Renal cortex interstitium (tissue), 11 donors: ENCODE measurements around the gene TDRD9. TPM values are rescaled to one million over a fixed set of nuclear protein-coding genes. Genes with fewer than 3 reads are reported as not detected.

ENCODE experiments used
- DNase-seq, 11 donors: peaks; one replicate each; pipeline ENCODE4 v3.0.0-alpha.2; 2013; ENCODE audit warnings: low read depth in 9 of 11, low spot score in 4 of 11; ENCODE audit errors: extremely low read depth in 1 of 11
- polyA plus RNA-seq, 3 donors: library from polyadenylated mRNA; unstranded; fragments of 120-200 nt; gene quantifications; one replicate each; pipeline ENCODE4 v1.2.1, GENCODE V29; 2013; ENCODE audit not compliant: insufficient read length in 3 of 3

TDRD9 gene
- polyA plus RNA-seq, 3 donors, result 1.9 to 7.3 (median 3.8) TPM

DNA sequence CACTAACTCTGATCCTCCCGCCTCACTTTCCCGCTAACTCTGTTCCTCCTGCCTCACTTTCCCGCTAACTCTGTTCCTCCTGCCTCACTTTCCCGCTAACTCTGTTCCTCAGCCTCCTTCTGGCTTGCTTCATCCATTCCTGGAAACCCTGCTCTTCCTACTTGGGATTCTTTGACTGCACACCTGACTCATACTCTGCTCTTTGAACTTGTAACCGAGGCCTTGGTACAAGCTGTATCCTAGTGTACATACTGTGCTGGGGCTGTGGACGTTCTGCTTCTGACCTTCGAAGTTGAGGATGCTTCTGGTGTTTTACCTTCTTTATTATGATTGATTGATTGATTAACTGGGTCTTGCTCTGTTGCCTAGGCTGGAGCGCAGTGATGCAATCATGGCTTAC lies 77.2 kb downstream of the TDRD9 start:
- DNase-seq, result no peak

DNA sequence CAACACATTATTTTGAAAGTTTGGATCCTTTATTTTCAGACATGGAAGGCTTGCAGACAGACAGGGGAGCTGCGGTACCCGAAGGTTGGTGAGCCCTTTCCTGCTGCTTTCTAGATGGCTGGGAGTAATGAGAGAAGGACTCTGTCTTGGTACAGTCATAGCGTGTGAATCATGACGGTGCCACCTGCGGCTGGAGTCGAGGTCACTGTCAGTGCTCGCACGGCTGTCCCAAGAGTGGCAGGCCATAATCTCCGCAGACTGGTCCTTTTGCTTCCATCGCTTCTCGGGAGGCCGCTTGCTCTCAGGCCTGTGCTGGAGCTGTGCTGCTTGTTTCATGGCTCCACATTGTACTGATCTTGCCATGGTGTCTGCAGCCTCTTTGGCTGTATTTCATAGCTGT lies 78.9 kb downstream of the TDRD9 start:
- no peak for DNase-seq

DNA sequence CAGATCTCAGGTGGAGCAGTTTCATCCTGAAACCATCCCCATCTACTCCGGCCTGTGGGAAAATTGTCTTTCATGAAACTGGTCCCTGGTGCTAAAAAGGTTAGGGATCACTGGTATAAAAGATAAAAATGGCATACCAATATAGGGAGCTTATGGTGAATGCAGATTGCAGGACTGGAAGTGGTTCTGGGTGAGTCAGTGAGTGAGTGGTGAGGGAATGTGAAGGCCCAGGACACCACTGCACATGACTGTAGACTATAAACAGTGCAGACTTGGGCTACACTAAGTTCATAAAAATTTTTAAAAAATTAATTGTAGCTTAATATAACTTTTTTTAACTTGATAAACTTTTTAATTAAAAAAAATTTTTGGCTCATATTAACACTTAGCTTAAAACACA lies 81.0 kb downstream of the TDRD9 start:
- DNase-seq, result no peak

DNA sequence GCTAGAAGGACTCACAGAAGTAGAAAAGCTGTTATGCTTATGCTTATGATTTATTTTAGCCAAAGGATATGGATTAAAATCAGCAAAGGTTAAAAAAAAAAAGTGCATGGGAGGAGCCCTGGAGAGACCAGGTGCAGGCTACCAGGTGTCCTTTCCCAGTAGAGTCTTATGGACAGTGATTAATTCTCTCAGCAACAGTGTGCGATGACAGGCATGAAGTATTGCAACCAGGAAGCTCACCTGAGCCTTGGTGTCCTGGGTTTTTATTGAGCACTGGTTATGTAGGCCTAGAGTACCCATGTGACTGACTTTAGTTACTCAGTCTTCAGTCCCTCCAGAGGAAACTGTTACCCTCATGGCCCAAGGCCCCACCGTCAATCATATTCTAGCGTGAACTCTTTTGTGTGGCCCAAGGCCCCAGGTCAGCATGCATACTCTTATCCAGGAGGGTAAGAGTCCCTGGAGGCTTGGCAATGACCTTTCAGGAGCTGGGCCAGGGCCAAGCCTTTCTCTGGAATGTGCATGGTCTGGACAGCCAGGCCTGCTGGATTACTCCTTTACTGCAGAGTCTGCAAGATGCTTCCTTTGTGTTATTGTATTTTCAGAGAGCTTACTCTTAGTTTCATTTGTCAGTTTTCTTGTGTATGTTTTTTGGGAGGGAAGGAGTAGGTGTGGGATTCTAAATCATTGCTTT lies 83.7 kb downstream of the TDRD9 start:
- DNase-seq, result no peak

DNA sequence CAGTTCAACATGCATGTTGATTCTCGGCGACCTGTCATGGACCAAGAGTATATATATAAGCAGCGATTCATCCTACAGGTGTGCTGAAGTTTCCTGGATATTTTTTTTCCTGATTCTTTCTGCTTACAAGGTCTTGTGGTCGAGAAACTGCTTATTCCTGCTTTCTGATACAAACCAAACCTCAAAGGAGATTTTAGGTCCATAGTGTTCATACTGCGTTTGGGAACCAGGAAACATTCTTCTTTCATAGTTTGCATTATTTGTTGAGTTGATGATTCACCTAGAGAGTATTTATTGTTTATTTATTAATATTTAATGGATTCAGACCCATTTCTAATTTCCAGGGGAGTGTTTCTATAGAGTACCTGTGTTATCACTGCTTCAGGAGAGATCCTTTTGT lies 86.5 kb downstream of the TDRD9 start:
- DNase-seq, result no peak

DNA sequence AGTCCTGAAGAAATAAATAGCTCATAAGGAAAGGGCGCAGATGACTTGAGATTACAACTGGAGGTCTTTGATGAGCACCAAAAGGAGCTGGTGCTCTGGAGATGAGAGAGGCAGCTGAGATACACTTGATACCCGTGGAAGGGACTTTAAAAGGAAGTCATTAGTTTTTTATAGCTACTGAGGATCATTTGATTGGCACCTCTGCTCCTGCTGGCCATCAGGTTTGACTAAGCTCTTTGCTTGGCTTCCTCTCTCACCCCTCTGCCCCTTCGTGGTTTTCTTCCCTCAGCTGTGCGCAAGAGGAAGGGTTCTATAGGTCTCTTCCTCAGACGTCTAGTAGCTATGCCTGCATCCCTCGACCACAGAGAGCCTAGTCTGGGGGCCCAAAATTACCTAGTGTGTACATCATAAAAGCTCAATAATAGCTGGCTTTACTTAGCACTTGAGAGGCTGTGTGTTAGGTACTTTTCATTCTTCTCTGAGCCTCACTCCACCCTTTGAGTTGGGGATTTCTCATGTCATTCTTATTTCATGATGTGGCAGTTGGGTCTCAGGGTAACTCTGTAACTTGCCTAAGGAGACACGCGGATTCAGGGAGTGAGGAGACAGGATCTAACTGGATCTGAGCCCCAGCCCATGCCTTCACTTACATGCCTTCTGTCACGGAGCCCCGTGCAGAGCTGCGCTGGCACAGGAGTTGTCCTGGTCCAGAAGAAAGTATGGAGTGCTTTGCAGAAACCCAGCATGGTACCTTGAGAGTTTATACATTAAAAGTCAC lies 88.8 kb downstream of the TDRD9 start:
- no peak for DNase-seq

DNA sequence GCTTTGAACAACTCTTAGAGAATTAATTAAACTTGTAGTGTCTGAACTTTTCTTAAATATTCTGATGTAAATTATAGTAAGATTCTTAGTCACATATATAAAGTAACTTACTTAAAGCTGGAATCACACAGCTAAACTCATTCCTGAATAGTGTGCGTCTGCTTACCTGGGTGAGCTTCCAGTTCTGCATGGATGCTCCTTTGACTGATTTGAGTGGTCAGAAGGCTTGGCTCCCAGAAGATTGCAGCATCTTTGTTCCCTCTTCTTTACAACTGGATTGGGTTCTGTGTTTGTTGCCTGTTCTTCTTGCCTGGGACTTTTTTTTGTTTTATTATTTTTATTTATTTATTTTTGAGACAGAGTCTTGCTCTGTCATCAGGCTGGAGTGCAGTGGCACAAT lies 90.8 kb downstream of the TDRD9 start:
- DNase-seq, result no peak

DNA sequence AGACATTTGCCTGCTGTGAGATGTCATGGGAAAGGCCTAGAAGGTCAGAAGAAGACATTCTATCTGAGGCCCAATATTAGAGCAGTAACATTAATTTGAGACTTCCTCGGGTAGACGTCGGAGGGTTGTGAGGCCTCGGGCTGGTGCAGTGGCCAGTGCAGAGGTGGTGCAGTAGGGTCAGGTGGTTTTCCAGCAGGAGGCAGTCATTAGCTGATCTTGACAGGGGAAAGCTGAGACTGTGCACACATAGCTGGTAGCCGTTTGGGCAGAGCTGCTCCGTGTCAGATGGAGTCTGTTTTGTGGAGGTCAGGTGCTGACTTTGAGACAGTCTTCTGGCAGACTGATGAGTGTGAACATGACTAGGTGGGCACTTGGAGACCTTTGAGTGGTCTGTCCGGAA lies 91.5 kb downstream of the TDRD9 start:
- DNase-seq, result no peak

DNA sequence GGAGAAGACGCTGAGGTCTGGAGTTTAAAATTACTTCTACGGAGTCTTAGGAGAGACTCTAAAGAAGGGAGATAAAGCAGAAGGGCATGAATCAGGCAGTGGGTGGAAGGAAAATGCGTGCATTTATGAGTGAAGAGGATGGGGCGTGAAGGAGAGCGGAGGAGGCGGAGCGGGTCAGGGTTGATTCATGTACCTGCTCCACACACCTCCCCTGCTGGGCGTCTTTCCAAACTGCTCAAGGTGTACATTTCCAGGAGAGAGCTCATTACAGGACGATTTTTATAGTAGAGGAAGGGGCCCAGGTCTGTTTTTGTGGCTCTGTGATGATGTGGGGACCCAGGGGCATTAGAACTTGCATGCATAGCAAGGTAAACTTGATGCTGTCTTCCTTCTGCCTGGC lies 92.2 kb downstream of the TDRD9 start:
- no peak for DNase-seq

DNA sequence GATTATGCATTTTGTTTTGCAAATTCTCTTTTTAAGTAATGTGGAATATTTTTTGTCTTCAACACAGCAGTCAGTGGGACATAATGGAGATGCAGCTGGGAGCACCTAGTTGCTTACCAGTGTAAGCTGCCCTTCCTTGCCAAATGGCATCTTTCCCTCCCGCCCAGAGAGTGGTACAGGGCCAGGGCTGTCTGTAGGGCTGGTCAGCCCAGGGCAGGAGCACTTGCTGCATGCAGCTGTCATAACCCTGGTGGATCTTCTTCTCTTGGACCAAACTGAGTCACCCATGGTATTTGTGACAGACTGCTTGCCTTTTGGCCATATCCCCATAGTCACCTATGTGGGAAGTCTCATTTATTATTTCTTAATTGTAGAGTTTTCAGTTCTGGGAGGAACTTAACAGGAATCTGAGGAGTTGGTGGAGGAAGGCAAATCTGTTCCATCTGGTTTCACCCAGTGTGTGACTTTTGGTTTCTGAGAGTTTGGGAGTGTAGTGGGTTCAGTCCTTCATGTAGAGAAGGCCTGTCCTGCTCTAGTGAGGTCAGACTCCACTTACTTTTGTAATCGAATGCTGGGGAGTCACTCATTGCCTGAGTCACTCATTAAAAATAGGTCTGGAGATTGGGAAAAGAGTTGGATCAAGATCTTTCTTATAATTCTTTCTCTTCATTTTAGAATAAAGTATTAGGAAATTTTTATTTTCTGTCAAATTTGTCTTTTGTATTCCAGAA lies 95.2 kb downstream of the TDRD9 start:
- no peak for DNase-seq

DNA sequence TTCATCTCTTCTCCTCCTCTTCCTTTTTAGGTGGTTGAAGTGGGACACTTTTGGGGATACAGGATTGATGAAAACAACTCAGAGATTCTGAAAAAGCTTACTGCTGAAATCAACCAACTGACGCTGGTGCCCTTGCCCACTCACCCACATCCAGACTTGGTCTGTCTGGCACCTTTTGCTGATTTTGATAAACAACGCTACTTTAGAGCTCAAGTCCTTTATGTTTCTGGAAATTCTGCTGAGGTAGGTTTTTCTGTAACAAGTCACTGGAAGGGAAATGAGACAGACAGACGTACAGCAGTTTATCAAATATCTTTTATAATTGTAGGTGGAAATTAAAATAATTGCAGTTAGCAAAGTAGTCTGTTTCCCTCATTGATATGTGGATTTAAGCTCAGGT lies 97.3 kb downstream of the TDRD9 start:
- no peak for DNase-seq

DNA sequence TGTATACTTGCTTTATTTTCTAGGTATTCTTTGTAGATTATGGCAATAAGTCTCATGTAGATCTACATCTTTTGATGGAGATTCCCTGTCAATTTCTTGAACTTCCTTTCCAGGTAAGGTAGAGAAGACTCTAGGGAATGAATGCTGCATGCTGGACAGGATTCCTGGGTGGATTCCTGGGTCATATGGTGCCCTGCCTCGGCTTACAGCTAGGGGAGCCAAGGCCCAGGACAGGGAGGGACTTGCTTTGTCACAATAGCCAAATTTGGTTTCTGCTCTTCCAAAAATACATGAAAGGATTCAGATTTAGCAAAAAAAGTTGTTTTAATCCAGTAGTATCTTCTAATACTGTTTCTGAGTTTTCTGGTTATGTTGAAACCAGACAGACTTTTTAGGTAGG lies 97.8 kb downstream of the TDRD9 start:
- no peak for DNase-seq

DNA sequence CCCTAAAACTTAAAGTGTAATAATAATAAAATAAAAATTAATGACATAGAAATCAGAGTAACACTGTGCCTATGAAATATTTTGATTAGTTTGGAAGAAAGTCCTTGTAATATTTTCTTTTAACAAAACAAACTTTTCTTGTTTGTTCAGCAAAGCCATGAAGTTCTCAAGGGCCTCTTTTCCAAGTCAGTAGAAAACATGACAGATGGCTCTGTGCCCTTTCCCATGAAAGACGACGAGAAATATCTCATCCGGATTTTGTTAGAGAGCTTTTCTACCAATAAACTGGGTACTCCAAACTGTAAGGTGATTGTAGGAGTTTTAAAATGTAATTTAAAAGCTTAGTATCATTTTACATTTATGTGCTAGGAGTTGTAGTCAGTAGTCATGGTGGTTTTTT lies 102.7 kb downstream of the TDRD9 start:
- no peak for DNase-seq

DNA sequence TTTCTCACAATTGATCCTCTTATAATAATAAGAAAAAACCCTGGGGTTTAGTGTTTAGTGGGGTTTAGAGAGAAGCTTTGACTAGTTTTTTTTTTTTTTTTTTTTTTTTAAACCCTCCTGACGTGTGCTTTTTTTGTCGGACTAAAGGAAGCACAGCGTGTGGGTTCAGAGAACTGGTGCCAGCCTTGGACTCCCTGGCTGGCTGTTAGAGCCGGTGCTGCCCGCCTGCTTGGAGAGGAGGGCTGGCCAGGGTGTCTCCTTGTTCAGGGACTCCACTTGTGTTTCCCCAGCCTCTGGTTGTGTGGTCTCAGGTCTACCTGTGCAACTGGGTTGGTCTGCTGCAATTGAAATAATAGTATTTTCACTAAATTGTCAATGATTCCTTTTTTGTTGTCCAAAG lies 103.1 kb downstream of the TDRD9 start:
- DNase-seq, result no peak

DNA sequence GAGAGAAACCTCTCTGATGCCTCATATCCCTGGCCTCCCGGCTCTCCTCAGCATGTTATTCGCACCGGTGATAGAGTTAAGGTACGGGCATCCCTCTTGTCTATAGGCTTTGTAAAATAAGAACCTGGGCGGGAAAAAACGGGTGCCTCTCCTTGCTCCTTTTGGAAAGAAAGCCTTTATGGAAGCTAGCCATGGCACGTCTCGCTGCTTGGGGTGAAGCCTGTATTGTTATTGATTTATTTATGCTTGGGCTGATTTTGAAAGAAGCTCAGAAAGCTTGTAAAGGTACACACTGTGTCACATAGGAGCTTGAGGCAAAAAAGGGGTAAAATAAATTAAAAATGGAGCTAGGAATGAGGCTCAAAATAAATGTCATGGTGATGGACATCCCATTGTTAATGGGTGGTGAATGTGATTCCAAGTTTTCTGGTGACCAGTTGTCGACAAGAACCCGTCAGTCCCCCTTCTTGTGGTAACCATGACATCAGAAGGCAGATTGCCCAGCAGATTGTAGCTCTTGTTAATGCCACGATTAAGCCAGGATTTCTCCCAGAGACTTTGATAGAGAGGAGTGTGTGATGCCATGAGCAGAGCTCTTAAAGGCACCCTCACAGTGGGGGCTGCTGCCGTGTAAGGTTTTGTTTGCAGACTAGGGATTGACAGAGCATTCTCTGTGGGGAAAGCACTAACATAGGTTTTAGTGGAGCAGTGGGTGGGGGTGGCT lies 106.9 kb downstream of the TDRD9 start:
- no peak for DNase-seq

DNA sequence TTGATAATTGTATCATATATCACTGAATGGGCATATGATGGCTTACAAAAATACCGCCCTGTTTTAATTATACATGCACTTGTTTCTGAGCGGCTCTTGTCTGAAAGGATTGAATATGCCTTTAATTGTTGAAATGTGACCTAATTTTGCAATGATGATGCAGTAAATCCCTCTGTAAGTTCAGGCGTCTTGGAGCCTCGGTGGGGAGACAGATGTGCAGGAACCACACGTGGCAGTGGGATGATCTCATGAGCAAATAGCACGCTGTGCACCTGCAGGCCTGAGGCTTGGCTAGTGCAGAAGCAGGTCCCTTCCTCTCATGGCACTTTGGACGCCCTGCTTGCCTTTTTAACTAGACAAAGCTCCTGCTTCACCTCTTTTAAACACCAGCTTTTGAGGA lies 108.0 kb downstream of the TDRD9 start:
- no peak for DNase-seq

DNA sequence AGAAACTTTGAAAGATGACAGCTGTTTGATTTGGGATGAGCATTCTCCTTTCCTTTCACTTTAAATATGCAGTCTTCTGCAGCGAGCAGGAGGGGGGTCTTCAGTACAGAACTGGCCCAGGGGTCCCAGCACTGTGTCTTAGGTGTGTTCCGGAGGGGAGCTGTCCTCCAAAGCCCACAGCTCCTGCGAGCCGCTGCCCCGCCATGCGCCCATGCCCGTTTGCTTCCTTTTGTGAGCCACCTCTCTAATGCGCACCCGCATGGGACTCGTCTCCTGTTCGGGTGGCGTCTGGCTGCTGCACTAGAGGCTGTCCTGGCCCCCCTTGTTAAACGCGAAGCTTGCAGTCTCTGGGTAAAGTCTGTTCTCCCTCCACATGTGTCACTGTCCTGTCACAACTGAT lies 108.8 kb downstream of the TDRD9 start:
- DNase-seq, result no peak

DNA sequence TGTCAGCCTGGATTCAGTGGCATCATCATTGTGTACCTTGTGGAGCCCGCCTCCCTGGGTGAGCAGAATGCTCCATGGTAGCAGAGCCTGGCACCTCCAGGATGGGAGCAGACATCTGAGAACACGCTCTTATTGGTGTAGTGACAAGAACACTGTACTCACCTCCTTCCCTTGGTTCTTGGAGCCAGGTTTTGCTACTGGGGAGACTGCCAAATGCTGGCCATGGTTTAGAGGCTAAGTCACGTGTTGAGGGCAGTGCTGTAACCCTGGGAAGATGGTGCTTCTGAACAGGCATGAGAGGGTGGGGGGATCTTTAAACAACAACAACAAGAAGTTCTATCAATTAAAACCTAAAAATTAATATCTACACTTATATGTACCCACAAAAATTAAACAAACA lies 109.6 kb downstream of the TDRD9 start:
- no peak for DNase-seq

DNA sequence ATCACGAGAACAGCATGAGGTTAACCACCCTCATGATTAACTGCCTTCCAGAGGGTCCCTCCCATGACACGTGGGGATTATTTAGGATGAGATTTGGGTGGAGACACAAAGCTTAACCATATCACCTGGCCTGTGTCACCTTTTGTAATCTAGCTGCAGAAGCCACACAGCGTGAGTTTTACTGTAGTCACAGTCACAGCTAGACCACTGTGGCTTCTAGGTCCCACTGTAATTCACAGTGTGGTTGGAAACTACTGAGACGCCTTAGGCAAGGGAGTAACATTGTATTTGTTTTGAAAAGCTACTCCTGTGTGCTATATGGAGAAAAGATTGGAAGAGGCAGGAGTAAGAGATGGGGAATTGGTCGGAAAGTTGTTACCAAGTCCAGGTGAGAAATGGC lies 111.0 kb downstream of the TDRD9 start:
- no peak for DNase-seq

DNA sequence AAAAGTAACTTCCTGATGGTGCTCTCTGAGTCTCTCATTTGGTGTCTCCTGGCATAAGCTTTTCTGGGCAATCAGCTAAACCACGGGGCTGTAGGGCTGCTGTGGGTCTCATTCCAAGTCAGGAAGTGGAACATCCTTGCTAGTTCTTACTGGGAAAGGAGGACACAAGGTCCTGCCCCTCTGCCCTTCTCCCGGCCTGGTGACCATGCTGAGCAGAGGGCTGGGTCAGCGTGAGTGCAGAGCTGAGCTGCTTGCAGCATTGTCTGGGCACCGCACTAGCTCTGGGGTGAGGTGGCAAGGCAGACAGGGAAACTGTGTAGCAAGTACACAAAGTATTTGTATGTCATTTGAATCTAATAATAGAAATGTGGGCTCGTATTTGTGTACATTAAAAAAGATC lies 112.3 kb downstream of the TDRD9 start:
- DNase-seq, result no peak
